ENCODE data around the gene MBTPS1.

MBTPS1 gene

GRCh38 chr16:84071121-84071520 lies 45.6 kb downstream of the MBTPS1 start:
- no peak for DNase-seq

DNA sequence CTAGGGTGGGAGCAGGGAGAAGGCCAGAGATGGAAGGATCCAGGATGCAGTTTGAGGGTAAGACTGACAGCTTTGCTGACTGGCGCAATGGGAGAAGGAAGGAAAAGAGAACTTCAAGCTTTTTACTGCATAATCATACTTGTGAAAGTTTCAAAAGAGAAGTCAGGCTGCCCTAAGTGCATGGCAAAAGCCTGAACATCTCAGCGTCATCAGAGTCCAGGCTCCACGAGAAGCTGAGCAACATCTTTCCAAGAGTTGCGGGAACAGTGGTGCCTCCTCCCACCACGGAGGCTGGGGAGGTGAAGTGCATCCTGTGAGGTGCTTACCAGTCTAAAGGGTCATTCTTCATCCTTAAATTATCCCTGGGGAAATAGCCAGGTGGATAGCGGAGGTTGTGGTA lies 47.2 kb downstream of the MBTPS1 start:
- DNase-seq = no peak

- no peak for DNase-seq
Measured at GRCh38 chr16:84068783-84069462, 47.8 kb downstream of the MBTPS1 start.

- DNase-seq = no peak
Measured at GRCh38 chr16:84068041-84068440, 48.7 kb downstream of the MBTPS1 start.

- no peak for DNase-seq
Measured at GRCh38 chr16:84067640-84068039, 49.1 kb downstream of the MBTPS1 start.

DNA sequence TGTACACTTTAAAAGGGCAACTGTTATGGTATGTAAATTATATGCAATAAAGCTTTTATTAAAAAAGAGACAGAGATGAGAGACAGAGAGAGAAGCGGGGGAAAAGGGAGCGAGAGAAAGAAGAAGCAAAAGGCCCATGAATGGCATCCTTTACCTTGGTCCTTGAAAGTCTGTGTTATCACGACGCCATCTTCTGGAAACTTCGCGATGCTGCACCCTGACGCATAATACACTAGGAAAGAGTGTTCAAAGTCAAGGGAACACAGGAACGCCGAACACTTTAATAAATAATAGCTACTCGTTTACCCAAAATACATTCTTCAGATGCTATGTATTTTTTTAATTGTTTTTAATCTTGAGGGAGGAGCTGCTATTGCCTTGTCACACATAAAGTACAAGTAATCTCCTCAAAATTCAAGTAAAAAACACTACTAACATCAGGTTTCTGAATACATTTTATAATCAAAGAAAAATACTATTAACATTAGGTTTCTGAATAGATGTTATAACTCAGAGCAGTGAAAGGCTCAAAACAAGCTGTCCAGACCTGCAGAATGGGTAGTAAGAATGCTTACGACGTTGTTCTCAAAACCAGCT lies 51.1 kb downstream of the MBTPS1 start:
- DNase-seq = no peak

- DNase-seq = no peak
Measured at GRCh38 chr16:84063980-84064379, 52.8 kb downstream of the MBTPS1 start.

DNA sequence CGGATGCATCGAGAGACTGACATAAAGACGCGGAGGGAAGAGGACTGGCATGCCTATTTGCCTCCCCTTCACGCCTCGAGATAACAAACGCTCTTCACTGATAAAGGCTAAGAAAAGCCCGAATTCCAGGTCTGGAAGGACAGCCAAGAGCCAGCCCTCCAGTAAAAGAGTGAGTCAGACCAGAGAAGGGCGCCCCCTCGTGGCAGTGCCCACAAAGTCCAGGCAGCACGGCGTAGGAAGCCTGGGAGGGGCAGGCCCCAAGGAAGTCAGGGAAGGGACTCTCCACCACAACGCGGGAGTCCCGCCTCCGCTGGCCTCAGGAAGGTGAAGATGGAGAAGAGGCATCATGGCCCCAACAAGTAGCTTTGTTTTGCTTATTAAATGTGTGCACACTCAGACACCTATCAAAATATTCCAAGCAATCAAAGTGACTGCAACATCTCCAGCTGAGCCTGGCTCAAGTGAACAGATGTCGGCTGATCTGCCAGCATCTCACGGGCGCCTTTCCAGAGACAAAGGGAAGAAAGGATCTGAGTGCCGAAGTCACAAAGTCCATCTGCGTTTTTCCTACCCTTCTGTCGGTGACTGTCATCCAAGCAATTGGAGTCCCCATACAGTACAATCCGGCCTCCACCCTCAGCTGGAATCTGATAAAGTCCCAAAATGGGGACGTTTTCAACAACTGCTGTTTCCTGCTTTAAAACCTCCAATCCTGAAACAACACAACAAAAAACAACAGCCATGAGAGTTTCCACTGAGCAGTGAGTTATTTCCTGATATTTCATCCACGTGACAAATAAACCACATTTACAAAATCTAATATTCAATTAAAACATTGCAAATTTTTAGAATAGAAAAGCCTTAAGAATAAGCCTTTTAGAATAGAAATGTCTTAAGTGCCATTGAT lies 53.8 kb downstream of the MBTPS1 start:
- peak; percentile 60 for DNase-seq

- DNase-seq = no peak
Measured at GRCh38 chr16:84061236-84061819, 55.4 kb downstream of the MBTPS1 start.

- no peak for DNase-seq
Measured at GRCh38 chr16:84059946-84060901, 56.5 kb downstream of the MBTPS1 start.

GRCh38 chr16:84059111-84059510 lies 57.6 kb downstream of the MBTPS1 start:
- no peak for DNase-seq

DNA sequence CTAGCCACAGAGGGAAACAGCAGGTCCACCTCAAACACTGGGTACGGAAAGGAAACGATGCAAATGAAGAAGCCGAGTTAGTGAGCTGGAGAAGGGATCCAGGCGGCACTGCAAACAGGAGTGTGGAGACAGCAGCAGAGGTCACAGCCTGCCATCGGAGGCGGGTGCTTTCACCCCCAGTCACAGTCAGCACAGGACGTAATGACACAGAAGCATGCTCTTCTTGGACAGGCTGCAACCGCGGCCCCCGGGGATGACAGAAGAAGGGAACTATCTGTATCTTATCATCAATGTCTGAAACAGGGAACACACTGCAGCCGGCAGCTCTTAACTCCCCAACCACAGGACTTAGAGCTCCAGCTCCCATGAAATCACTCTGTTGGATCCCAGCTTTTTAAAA lies 58.1 kb downstream of the MBTPS1 start:
- no peak for DNase-seq

DNA sequence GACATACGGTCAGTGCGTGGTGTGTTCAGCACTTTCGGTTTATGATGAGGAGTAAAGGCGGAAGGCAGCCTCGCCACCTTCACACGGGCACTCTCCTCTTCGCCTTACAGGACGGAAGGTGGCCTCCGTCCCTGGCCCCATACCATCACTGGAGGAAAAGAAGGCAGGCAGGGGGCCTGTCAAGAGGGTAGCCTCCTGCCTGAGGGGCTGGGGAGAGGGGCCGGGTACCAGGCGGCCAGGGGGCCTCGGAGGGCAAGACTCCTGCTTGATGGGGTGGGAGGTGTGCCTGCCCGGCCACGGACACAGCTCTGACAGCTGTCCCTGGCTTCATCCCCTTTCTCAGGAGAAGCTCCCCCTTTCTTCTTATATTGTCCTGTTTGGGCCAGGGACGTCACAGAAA lies 58.5 kb downstream of the MBTPS1 start:
- DNase-seq = no peak

DNA sequence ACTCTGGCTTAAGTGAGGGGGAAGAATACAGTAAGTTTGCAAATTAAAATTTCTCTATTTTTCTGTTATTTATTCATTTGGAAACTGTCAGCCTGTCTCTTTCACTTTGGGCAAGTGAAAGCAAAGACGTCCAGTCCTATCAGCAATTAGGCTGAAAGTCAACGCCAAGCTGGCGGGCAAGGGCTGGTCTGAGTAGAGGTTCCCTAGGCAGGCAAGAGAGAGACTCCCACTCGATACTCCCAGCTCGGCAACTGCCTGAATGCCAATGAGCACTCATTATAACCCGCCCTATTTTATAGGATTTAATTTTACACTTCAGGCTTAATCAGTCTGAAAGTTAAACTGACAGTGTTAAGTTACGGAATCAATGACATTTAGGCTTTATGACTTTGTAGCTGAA lies 59.8 kb downstream of the MBTPS1 start:
- no peak for DNase-seq

- no peak for DNase-seq
Measured at GRCh38 chr16:84055801-84056634, 60.7 kb downstream of the MBTPS1 start.

DNA sequence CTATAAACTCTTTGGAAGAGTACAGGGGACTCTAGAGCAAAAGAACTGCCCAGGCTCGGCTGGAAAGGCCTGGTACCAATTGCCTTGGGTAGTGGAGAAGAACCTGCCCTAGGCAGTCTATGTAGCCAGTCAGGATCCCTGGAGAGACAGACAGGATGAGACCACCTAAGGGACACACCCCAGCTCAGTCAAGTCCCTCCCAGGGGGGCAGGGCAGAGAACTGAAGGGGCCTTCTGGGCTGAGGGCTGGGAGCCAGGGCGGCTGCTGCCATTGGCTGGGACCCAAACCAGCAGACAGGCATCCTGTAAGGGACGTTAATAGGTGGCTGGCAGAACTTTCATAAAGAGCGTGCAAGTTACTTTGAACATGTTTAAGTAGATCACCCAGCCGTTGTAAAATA lies 61.4 kb downstream of the MBTPS1 start:
- DNase-seq = no peak

- DNase-seq = no peak
Measured at GRCh38 chr16:84054916-84055315, 61.8 kb downstream of the MBTPS1 start.

- DNase-seq = no peak
Measured at GRCh38 chr16:84054271-84054670, 62.5 kb downstream of the MBTPS1 start.

DNA sequence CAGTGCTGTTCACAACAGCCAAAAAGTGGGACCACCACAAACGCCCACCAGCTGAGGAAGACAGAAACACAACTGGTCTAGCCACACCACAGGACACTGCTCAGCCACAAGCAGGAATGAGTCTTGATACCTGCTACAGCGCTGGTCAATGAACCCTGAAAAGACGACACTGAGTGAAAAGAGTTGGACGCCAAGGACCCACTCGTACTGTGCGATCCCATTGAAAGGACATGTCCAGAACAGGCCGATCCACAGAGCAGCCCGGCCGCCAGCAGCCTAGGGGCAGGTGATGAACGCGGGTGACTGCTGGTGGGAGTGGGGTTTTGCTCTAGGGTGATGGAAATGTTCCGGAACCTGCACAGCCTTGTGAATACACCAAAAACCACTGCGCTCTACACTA lies 63.5 kb downstream of the MBTPS1 start:
- no peak for DNase-seq

GRCh38 chr16:84052071-84052622 lies 64.6 kb downstream of the MBTPS1 start:
- no peak for DNase-seq

DNA sequence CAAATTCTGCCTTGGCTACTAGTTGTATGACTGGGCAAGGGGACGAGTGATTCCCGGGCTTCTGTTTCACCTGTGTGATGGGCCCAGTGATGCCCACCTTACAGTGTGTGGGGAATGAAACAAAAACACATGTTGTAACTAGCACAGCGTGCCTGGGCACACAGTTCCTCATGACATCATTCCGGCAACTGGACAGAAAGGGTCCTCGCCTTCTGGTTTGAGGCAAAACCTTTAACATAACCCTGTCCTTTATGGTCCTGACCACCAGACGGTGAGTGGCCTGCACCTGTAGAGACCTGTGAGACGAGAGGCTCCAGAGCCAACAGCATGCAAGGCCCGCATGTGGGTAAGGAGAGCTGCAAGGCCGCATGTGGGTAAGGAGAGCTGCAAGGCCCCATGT lies 66.4 kb downstream of the MBTPS1 start:
- DNase-seq = no peak

All from T-helper 9 cell (primary cell).